GM03348 (cell line): Measurements from ENCODE around the gene ZXDA.
"Not testable (repeated sequence)": the region's sequence is repeated elsewhere in the genome, so short reads cannot be mapped to it uniquely, and the experiment has no call there.

ENCODE experiments used
- DNase-seq: peaks from one replicate; pipeline ENCODE4 v3.0.0; 2012; ENCODE audit warnings: low spot score

ZXDA gene, protein sequence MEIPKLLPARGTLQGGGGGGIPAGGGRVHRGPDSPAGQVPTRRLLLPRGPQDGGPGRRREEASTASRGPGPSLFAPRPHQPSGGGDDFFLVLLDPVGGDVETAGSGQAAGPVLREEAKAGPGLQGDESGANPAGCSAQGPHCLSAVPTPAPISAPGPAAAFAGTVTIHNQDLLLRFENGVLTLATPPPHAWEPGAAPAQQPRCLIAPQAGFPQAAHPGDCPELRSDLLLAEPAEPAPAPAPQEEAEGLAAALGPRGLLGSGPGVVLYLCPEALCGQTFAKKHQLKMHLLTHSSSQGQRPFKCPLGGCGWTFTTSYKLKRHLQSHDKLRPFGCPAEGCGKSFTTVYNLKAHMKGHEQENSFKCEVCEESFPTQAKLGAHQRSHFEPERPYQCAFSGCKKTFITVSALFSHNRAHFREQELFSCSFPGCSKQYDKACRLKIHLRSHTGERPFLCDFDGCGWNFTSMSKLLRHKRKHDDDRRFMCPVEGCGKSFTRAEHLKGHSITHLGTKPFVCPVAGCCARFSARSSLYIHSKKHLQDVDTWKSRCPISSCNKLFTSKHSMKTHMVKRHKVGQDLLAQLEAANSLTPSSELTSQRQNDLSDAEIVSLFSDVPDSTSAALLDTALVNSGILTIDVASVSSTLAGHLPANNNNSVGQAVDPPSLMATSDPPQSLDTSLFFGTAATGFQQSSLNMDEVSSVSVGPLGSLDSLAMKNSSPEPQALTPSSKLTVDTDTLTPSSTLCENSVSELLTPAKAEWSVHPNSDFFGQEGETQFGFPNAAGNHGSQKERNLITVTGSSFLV

DNA sequence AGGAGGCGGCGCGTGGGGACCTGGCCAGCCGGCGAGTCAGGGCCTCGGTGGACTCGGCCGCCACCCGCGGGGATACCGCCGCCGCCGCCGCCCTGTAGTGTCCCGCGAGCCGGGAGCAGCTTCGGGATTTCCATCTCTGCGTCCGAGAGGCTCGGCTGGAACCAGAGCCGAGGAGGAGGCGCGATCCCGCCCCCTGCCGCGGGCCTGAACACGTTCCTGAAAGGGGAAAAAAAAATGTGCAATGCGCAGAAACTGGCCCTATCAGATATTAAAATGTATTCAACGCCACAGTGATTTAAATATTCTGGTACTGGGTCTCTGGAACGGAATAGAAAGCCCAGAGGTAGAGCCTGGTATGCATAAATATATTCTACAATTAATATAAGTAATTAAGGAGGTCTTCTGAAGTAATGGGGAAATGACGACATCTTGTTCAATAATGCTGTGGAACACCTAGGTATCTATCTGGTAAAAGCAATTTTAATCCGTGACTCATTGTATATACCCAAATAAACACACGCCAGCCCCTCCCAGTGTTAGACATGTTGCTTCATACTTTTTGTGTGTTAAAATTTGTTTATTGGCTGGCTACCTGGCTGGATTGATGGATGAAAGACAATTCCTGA lies at the start of gene ZXDA:
Gene ZXDA, minus strand, starts transcription at position 172 of the 626 bp plus-strand sequence. Its CDS starts 38 bp downstream, at position 134.
- DNase-seq = not testable (repeated sequence)

GRCh38 chrX:57952320-57952678 lies 42.0 kb upstream of the ZXDA start:
- DNase-seq = no peak

GRCh38 chrX:57951666-57952319 lies 41.5 kb upstream of the ZXDA start:
- no peak for DNase-seq

GRCh38 chrX:57933321-57933720 lies 23.1 kb upstream of the ZXDA start:
- DNase-seq = no peak

GRCh38 chrX:57932266-57932665 lies 22.0 kb upstream of the ZXDA start:
- DNase-seq = no peak

DNA sequence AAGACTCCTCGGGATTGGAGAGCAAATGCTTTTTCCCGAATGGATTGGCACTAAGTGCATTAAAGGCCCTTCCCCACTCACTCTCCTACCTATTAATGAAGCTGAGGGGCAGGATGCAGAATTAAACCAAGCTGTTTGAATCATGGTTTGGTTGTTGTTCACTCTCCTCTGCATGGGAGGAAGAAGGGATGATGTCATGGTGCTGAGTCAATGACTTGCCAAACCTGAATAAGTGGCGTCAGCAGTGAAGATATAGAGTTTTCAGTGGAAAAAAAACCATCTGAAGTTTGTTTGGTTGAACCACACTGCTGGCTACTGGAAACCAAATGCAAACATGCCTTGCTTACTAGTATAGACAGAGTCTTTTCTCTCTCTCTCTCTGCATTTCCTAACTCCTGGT lies 19.8 kb upstream of the ZXDA start:
- DNase-seq = no peak

GRCh38 chrX:57929373-57929772 lies 19.1 kb upstream of the ZXDA start:
- peak; percentile 11 for DNase-seq

DNA sequence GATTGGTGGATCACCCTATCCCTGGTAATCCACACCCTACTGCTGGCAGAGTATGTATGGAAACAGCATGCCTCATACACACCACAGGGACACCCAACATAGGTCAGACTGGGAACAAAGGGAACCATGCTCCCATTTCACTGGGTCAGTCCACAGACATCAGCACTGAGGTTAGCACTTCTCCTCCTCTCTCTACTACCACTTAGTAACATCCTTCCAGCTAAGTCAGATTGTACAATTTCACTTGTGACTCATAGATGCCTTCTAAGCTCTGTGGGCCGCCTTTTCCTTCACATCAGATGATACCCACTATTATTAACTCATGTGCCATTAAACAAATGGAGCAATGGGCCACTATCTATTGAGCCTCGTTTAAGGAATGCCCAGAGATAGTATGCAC lies 15.5 kb upstream of the ZXDA start:
- DNase-seq = no peak

- no peak for DNase-seq
Observed at GRCh38 chrX:57918750-57919436, 8.6 kb upstream of the ZXDA start.

GRCh38 chrX:57915680-57916079 lies 5.4 kb upstream of the ZXDA start:
- no peak for DNase-seq

DNA sequence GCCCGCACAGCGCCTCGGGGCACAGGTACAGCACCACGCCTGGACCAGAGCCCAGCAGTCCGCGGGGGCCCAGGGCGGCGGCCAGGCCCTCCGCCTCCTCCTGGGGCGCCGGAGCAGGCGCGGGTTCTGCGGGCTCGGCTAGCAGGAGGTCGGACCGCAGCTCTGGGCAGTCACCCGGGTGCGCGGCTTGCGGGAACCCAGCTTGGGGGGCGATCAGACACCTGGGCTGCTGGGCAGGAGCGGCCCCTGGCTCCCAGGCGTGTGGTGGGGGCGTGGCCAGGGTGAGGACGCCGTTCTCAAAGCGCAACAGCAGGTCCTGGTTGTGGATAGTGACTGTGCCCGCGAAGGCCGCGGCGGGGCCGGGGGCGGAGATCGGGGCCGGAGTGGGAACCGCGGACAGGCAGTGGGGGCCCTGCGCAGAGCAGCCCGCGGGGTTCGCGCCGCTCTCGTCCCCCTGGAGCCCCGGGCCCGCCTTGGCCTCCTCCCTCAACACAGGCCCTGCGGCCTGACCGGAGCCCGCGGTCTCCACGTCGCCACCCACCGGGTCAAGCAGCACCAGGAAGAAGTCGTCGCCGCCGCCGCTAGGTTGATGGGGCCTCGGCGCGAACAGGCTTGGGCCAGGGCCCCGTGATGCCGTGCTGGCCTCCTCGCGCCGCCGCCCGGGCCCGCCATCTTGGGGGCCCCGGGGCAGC lies 517 bp downstream of the ZXDA start:
- not testable (repeated sequence) for DNase-seq

GRCh38 chrX:57908972-57909594 lies 1.2 kb downstream of the ZXDA start:
- not testable (repeated sequence) for DNase-seq

DNA sequence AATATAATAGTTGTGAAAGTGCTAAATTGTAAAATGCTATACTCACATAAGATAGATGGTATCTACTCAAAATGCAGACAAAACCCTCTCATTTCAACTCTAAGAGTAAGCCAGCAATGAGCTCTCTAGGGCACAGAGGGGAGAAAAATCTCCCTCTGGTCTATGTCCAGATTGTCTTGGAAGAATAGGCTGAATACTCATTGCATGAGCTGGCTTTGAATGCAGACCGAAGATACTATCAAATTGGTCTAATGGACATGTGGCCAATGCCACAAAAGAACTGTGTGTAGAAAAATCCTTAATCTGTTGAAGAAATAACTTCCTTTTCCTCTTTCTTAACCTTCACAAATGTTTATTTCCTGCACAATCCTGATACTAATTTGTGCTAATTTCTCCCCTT lies 3.5 kb downstream of the ZXDA start:
- peak; percentile 30 for DNase-seq

GRCh38 chrX:57905141-57905540 lies 5.1 kb downstream of the ZXDA start:
- DNase-seq = no peak

GRCh38 chrX:57904176-57904880 lies 5.9 kb downstream of the ZXDA start:
- DNase-seq = no peak

DNA sequence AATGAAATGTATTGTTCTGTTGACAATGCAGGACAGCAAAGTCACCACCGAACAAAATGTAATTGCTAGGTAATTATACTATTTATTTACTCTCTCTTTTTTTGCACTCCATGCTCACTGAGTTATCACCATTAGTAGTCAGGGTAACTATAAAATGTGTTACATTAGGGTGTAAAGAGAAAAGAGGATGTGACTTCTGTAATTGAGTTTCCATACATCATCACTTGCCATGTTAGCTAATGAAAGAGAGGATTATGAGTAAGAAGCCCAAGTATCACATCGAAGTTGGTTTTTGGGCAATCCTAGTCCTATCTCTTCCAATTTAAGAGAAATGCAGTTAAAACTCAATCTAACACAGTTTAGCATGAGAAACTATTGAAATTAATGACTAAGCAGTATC lies 7.6 kb downstream of the ZXDA start:
- DNase-seq = no peak

DNA sequence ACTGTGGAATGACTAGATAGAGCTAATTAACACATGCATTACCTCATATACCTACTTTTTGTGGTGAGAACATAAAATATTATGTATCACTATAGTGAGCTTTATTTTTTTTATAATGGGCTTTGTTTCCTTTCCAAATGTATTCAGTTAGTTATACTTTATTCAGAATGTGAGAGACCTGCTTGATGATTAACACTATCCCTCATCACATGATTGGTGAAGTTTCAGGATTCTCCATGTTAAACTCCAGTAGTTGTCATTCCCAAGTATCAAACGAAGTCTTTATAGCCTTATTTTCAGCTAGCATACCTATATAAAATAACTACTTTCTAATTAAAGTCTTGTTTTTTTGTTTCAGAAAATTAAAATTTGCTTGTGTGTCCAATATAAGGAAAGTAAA lies 8.8 kb downstream of the ZXDA start:
- DNase-seq = no peak

GRCh38 chrX:57900975-57901374 lies 9.3 kb downstream of the ZXDA start:
- DNase-seq = peak; percentile 15

DNA sequence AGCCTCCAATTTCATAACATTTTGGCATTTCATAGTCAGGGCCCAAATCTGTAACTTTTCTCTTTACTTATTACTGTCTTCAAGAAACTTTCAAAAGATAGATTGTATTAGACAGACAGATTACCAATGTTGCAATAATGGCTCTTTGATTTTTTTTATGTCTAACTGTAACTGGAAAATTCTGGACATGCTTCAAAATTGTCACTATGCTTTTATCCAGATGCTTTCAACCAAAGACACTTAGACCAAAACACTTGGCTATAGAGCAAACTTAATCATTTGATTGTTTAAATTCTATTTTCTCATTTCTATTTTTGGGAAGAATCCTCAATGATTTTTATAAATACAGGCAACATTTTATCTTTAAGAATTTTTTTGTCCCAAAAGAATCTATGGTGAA lies 10.4 kb downstream of the ZXDA start:
- DNase-seq = no peak

DNA sequence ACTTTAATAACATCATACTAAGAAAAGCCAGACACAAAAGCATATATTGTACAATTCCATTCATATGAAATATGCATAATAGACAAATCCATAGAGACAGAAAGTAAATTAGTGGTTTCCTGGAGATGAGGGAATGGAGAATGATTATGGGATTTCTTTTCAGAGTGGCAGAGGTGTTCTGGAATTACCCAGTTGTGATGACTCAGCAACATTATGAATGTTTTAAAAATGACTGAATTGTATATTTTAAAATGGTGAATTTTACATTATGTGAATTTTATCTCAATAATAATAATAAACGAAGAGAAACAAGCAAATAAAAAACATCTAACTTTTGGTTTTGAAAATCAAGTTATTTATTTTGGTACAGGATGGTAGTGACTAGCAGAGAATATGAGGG lies 11.2 kb downstream of the ZXDA start:
- no peak for DNase-seq
